ENCODE measurements around the gene ZNF407.

DNA sequence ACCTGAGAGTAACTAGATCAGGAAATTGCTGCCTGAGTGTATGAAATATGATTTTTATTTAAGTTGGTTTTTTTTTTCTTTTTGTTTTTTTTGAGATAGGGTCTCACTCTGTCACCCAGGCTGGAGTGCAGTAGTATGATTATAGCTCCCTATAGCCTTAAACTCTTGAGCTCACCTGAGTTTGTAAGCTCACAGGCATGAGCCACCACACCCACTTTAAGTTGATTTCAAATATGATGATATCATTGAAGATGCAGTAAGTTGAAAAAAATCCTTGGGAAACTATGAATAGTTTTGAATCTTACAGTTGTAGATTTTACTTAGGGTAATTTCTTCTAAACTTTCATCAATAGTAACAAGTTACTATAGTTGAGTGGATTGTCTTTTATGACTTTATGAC, 234.7 kb downstream of the ZNF407 start:
- TF ChIP-seq, protein P1, sequence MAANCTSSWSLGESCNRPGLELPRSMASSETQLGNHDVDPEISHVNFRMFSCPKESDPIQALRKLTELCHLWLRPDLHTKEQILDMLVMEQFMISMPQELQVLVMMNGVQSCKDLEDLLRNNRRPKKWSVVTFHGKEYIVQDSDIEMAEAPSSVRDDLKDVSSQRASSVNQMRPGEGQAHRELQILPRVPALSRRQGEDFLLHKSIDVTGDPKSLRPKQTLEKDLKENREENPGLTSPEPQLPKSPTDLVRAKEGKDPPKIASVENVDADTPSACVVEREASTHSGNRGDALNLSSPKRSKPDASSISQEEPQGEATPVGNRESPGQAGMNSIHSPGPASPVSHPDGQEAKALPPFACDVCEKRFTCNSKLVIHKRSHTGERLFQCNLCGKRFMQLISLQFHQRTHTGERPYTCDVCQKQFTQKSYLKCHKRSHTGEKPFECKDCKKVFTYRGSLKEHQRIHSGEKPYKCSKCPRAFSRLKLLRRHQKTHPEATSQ (CRISPR knock-in tag; IDR thresholded peaks at IDR 0.05; ENCODE audit: borderline replicate concordance): no peak
- TF ChIP-seq ZNF629 (CRISPR knock-in tag; conservative IDR thresholded peaks at IDR 0.05) (no peak), LRRFIP1 (CRISPR knock-in tag; conservative IDR thresholded peaks at IDR 0.05) (no peak), ZBTB26 (CRISPR knock-in tag; IDR thresholded peaks at IDR 0.05; ENCODE audit: borderline replicate concordance) (no peak), ZNF430 (CRISPR knock-in tag; IDR thresholded peaks at IDR 0.05) (no peak), YEATS2 (CRISPR knock-in tag; IDR thresholded peaks at IDR 0.05; ENCODE audit: borderline replicate concordance) (no peak), ZNF589 (CRISPR knock-in tag; conservative IDR thresholded peaks at IDR 0.05) (no peak), CTCF (CRISPR knock-in tag; IDR thresholded peaks at IDR 0.05) (no peak), ATF7 (IDR thresholded peaks at IDR 0.05) (no peak), ATF7 (CRISPR knock-in tag; IDR thresholded peaks at IDR 0.05) (no peak), CBFB (CRISPR knock-in tag; IDR thresholded peaks at IDR 0.05) (no peak), ZNF138 (CRISPR knock-in tag; IDR thresholded peaks at IDR 0.05; ENCODE audit: low read depth) (no peak), EP300 (IDR thresholded peaks at IDR 0.05; ENCODE audit: low read depth in 2 of 2, low read length in 2 of 2) (no peak), EP300 (CRISPR knock-in tag; IDR thresholded peaks at IDR 0.05; ENCODE audit: borderline replicate concordance) (no peak)
- TF ChIP-seq, protein P2, sequence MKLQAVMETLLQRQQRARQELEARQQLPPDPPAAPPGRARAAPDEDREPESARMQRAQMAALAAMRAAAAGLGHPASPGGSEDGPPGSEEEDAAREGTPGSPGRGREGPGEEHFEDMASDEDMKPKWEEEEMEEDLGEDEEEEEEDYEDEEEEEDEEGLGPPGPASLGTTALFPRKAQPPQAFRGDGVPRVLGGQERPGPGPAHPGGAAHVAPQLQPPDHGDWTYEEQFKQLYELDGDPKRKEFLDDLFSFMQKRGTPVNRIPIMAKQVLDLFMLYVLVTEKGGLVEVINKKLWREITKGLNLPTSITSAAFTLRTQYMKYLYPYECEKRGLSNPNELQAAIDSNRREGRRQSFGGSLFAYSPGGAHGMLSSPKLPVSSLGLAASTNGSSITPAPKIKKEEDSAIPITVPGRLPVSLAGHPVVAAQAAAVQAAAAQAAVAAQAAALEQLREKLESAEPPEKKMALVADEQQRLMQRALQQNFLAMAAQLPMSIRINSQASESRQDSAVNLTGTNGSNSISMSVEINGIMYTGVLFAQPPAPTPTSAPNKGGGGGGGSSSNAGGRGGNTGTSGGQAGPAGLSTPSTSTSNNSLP (IDR thresholded peaks at IDR 0.05; ENCODE audit: low read depth, low read length): no peak
- TF ChIP-seq, protein P3, sequence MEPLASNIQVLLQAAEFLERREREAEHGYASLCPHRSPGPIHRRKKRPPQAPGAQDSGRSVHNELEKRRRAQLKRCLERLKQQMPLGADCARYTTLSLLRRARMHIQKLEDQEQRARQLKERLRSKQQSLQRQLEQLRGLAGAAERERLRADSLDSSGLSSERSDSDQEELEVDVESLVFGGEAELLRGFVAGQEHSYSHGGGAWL (CRISPR knock-in tag; IDR thresholded peaks at IDR 0.05): no peak
